HEK293 (cell line): Measurements from ENCODE around the gene ARHGDIA.

Source experiments
- CTCF ChIA-PET: fragments of 350-600 bp; formaldehyde crosslinking; extraction: SDS; loops from one replicate; lab custom pipeline; 2021; ENCODE audit warnings: antibody characterized with exemption; lab: Yijun Ruan, JAX
- POLR2A ChIA-PET: fragments of 300-600 bp; formaldehyde crosslinking; extraction: SDS; loops from one replicate; lab custom pipeline; 2020; ENCODE audit warnings: antibody characterized with exemption, inconsistent platforms; lab: Yijun Ruan, JAX
- H3K27ac ChIP-seq: fragments of 200-500 bp; sonication (Bioruptor generic); 2 replicates; pipeline ENCODE4 v1.5.1; 2014; ENCODE audit warnings: low read depth, low read length, control low read depth, inconsistent platforms; ENCODE audit errors: extremely low read depth
- H3K36me3 ChIP-seq, 2 experiments: fragments of 200-500 bp in 1 of 2; sonication (Bioruptor generic) in 1 of 2; 1 replicate in 1 of 2; 2 replicates in 1 of 2; pipeline ENCODE4 v1.5.1; 2014 to 2017; ENCODE audit warnings: inconsistent platforms in 2 of 2, low read length in 2 of 2; ENCODE audit not compliant: control insufficient read depth in 2 of 2, insufficient read depth in 1 of 2
- H3K4me1 ChIP-seq: fragments of 200-500 bp; sonication (Bioruptor generic); 2 replicates; pipeline ENCODE4 v1.5.1; 2014; ENCODE audit warnings: mild to moderate bottlenecking, low read length, inconsistent platforms; ENCODE audit not compliant: control insufficient read depth, insufficient read depth
- H3K4me3 ChIP-seq: 2 replicates; pipeline ENCODE4 v1.5.1; 2011; ENCODE audit warnings: low read depth, mild to moderate bottlenecking, control low read depth, low read length, moderate library complexity
- H3K9me3 ChIP-seq: fragments of 200-500 bp; sonication (Bioruptor generic); 2 replicates; pipeline ENCODE4 v1.5.1; 2014; ENCODE audit warnings: low read depth, low read length, inconsistent platforms; ENCODE audit not compliant: control insufficient read depth, insufficient read depth
- BCL11B ChIP-seq: fragments of 450-650 bp; formaldehyde crosslinking; IDR thresholded peaks from 2 replicates; pipeline ENCODE4 v1.5.1; 2016; ENCODE audit warnings: low read depth, missing biosample characterization, missing genetic modification characterization
- PRDM1 ChIP-seq: fragments of 450-650 bp; formaldehyde crosslinking; IDR thresholded peaks from 2 replicates; pipeline ENCODE4; 2016; ENCODE audit warnings: missing biosample characterization, missing genetic modification characterization
- PRDM10 ChIP-seq: fragments of 450-650 bp; formaldehyde crosslinking; IDR thresholded peaks from 2 replicates; pipeline ENCODE4 v1.5.1; 2016; ENCODE audit warnings: missing biosample characterization, missing genetic modification characterization
- ZNF10 ChIP-seq: fragments of 450-650 bp; formaldehyde crosslinking; IDR thresholded peaks from 2 replicates; pipeline ENCODE4 v1.5.1; 2017; ENCODE audit warnings: missing biosample characterization, missing genetic modification characterization
- ZNF112 ChIP-seq: fragments of 450-650 bp; formaldehyde crosslinking; IDR thresholded peaks from 2 replicates; pipeline ENCODE4 v1.5.0; 2017; ENCODE audit warnings: missing biosample characterization, missing genetic modification characterization
- ZNF16 ChIP-seq: fragments of 450-650 bp; formaldehyde crosslinking; IDR thresholded peaks from 2 replicates; pipeline ENCODE4 v1.5.1; 2016; ENCODE audit warnings: low read depth, missing biosample characterization, missing genetic modification characterization
- ZNF221 ChIP-seq: fragments of 450-650 bp; formaldehyde crosslinking; IDR thresholded peaks from 2 replicates; pipeline ENCODE4 v1.5.1; 2017; ENCODE audit warnings: missing biosample characterization, missing genetic modification characterization, borderline replicate concordance
- ZNF362 ChIP-seq: fragments of 450-650 bp; formaldehyde crosslinking; IDR thresholded peaks from 2 replicates; pipeline ENCODE4 v1.5.1; 2016; ENCODE audit warnings: missing biosample characterization, missing genetic modification characterization
- ZNF501 ChIP-seq: fragments of 450-650 bp; formaldehyde crosslinking; IDR thresholded peaks from 2 replicates; pipeline ENCODE4 v1.5.1; 2016; ENCODE audit warnings: missing biosample characterization, missing genetic modification characterization
- ZNF529 ChIP-seq: fragments of 450-650 bp; formaldehyde crosslinking; IDR thresholded peaks from 2 replicates; pipeline ENCODE4 v1.5.1; 2017; ENCODE audit warnings: missing genetic modification characterization, missing biosample characterization; ENCODE audit not compliant: insufficient replicate concordance
- ZNF530 ChIP-seq: fragments of 450-650 bp; formaldehyde crosslinking; IDR thresholded peaks from 2 replicates; pipeline ENCODE4 v1.5.1; 2016; ENCODE audit warnings: low read depth, missing biosample characterization, missing genetic modification characterization
- ZNF555 ChIP-seq: fragments of 450-650 bp; formaldehyde crosslinking; conservative IDR thresholded peaks from 2 replicates; pipeline ENCODE4 v1.5.1; 2017; ENCODE audit warnings: missing biosample characterization, mild to moderate bottlenecking, missing genetic modification characterization, inconsistent platforms
- ZNF677 ChIP-seq: fragments of 450-650 bp; IDR thresholded peaks from 2 replicates; pipeline ENCODE4 v1.5.0; 2018; ENCODE audit warnings: missing biosample characterization, mild to moderate bottlenecking, missing genetic modification characterization, moderate library complexity

ARHGDIA gene

GRCh38 chr17:81852237-81852636, 18.9 kb downstream of the ARHGDIA start:
- ChIA-PET POLR2A (interaction anchor here (1.7 kb wide), 1 partner anchor 10 kb away, joined by 5 read pairs; no protein-coding TSS in a partner anchor), CTCF (interaction anchor here (0.6 to 1.1 kb wide), 2 partner anchors 11 to 228 kb away, joined by 4 read pairs; no protein-coding TSS in a partner anchor)
- no peaks in the 10 kb centered on the region for H3K4me1 ChIP-seq
- no peak overlapping the region for H3K27ac ChIP-seq
- H3K9me3 ChIP-seq: no peaks in the 10 kb centered on the region
- TF ChIP-seq ZNF501: no peak
- TF ChIP-seq PRDM10: 0 out of 2 replicates have a peak, but pooled peaks have one; percentile 19
- TF ChIP-seq, all 188 proteins: peak for 1
- Histone ChIP-seq H3K36me3 (peaks cover 79 to 86% of the 10 kb centered on the region in 2 experiments), H3K4me3 (no peak overlapping the region)

- POLR2A ChIA-PET: interaction anchor here (1.7 kb wide), 1 partner anchor 10 kb away, joined by 5 read pairs; no protein-coding TSS in a partner anchor
- TF ChIP-seq ZNF10 (no peak), PRDM1 (no peak)
- Histone ChIP-seq H3K9me3 (no peaks in the 10 kb centered on the region), H3K4me3 (no peak overlapping the region), H3K4me1 (no peaks in the 10 kb centered on the region), H3K36me3 (peaks cover 75 to 86% of the 10 kb centered on the region in 2 experiments), H3K27ac (peak overlapping the region; percentile 31; the same call in 1 of the 2 replicates)
- CTCF ChIA-PET: interaction anchor here (0.7 to 1.1 kb wide), 2 partner anchors 199 to 229 kb away, joined by 4 read pairs; no protein-coding TSS in a partner anchor
These were observed 19.7 kb downstream of the ARHGDIA start for GRCh38 chr17:81851423-81851822.

GRCh38 chr17:81849457-81849856, 21.7 kb downstream of the ARHGDIA start:
- Histone ChIP-seq H3K27ac (no peak overlapping the region), H3K4me3 (no peak overlapping the region), H3K4me1 (no peaks in the 10 kb centered on the region), H3K36me3 (peaks cover 60 to 87% of the 10 kb centered on the region in 2 experiments), H3K9me3 (no peaks in the 10 kb centered on the region)
- no peak for TF ChIP-seq ZNF362 (tag by site-specific recombination)
- TF ChIP-seq ZNF221 (tag by site-specific recombination): no peak
- no peak for TF ChIP-seq ZNF677 (tag by site-specific recombination)
- TF ChIP-seq ZNF529 (tag by site-specific recombination): no peak
- TF ChIP-seq ZNF16 (tag by site-specific recombination): no peak
- TF ChIP-seq ZNF530: no peak
- no peak for TF ChIP-seq BCL11B (tag by site-specific recombination)
- no peak for TF ChIP-seq ZNF112 (tag by site-specific recombination)
- no peak for TF ChIP-seq ZNF555
- CTCF ChIA-PET: no interaction called here
- POLR2A ChIA-PET: no interaction called here
